Activated B cell treated with CpG ODN at 0.5 μM for 24 hours (primary cell): ENCODE data around the gene CENPP. TPM values are rescaled to one million over a fixed set of nuclear protein-coding genes. Genes with fewer than 3 reads are reported as not detected.

Source experiments
- ATAC-seq: fragments of 200-7000 bp; cut with Tn5 transposase; one replicate; pipeline ENCODE4 v1.10.0; 2021; ENCODE audit warnings: low read depth, mild to moderate bottlenecking, moderate library complexity
- CTCF ChIA-PET: fragments of 350-600 bp; sonication (Branson Sonifier 250); formaldehyde crosslinking; loops from one replicate; lab custom pipeline; 2021; ENCODE audit warnings: antibody characterized with exemption; lab: Charles Lee
- POLR2A ChIA-PET: fragments of 350-600 bp; sonication (Branson Sonifier 250); formaldehyde crosslinking; loops from one replicate; lab custom pipeline; 2021; ENCODE audit warnings: antibody characterized with exemption; lab: Charles Lee
- DNase-seq: peaks from one replicate; pipeline ENCODE4 v3.0.0; 2022
- H3K27ac Mint-ChIP-seq: one replicate; pipeline ENCODE4 v1.8.0; 2020; ENCODE audit warnings: mixed read lengths
- H3K27me3 Mint-ChIP-seq: one replicate; pipeline ENCODE4 v1.8.0; 2021; ENCODE audit warnings: mixed read lengths
- H3K36me3 Mint-ChIP-seq: one replicate; pipeline ENCODE4 v1.8.0; 2021; ENCODE audit warnings: low read depth, mixed read lengths
- H3K4me1 Mint-ChIP-seq: one replicate; pipeline ENCODE4 v1.8.0; 2021; ENCODE audit warnings: mixed read lengths
- H3K4me3 Mint-ChIP-seq: one replicate; pipeline ENCODE4 v1.8.0; 2020; ENCODE audit warnings: mild to moderate bottlenecking, mixed read lengths
- H3K9me3 Mint-ChIP-seq: one replicate; pipeline ENCODE4 v1.8.0; 2020; ENCODE audit warnings: mixed read lengths
- CTCF ChIP-seq: fragments of 200-600 bp; IDR thresholded peaks from one replicate; pipeline ENCODE4 v1.8.0; 2022; ENCODE audit warnings: antibody characterized with exemption, mild to moderate bottlenecking
- intact Hi-C: fragments of 100-400 bp; cut with micrococcal nuclease; formaldehyde crosslinking; loops from one replicate; pipeline ENCODE4 v1.15.1; 2024
- total RNA-seq: library from RNA; stranded (reverse); gene quantifications from 2 replicates; pipeline ENCODE4 v1.2.3, GENCODE V29; 2022

Gene CENPP
- total RNA-seq, 1 donor from 2014 or later = 5.7 TPM

GRCh38 chr9:92657296-92658094 lies 331.7 kb downstream of the CENPP start:
- no peak for TF ChIP-seq CTCF
- Mint-ChIP-seq H3K27me3 (no peaks in the 10 kb centered on the region), H3K9me3 (no peaks in the 10 kb centered on the region), H3K4me1 (peaks cover 14% of the 10 kb centered on the region), H3K36me3 (peaks cover 51% of the 10 kb centered on the region), H3K4me3 (no peak overlapping the region), H3K27ac (no peak overlapping the region)
- intact Hi-C loops = no loop called here
- CTCF ChIA-PET = no interaction called here
- no peak for DNase-seq
- no peak for ATAC-seq
- POLR2A ChIA-PET = interaction anchor here (0.7 kb wide), 1 partner anchor 14 kb away, joined by 3 read pairs; no protein-coding TSS in a partner anchor

DNA sequence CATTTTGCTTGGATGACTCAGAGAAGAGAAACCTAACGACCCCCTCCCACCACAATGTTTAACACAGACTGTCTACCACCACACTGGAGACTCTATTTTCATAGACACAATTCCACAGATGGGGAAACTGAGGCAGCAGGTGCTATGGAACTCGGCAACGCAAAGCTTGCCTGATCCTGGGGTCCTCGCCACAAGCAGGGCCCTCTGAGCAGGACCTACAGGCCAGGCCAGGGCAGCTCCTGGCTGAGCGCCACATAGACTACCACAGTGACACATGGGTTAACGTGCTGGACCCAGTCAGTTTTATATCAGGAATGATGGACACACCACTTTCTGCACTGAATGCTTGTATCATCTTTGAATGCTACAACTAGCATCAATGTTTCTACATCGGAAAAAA lies 332.4 kb downstream of the CENPP start:
- intact Hi-C loops = no loop called here
- DNase-seq (no peak), ATAC-seq (no peak)
- Mint-ChIP-seq H3K4me1 (peaks cover 14% of the 10 kb centered on the region), H3K4me3 (no peak overlapping the region), H3K27ac (no peak overlapping the region), H3K9me3 (no peaks in the 10 kb centered on the region), H3K36me3 (peaks cover 47% of the 10 kb centered on the region), H3K27me3 (no peaks in the 10 kb centered on the region)
- no peak for TF ChIP-seq CTCF
- ChIA-PET CTCF (no interaction called here), POLR2A (interaction anchor here (0.7 kb wide), 1 partner anchor 14 kb away, joined by 3 read pairs; no protein-coding TSS in a partner anchor)

GRCh38 chr9:92658611-92659010 lies 332.9 kb downstream of the CENPP start:
- DNase-seq (no peak), ATAC-seq (no peak)
- H3K4me3 Mint-ChIP-seq = no peak overlapping the region
- H3K27me3 Mint-ChIP-seq = no peaks in the 10 kb centered on the region
- no peak overlapping the region for H3K27ac Mint-ChIP-seq
- TF ChIP-seq CTCF = no peak
- peaks cover 14% of the 10 kb centered on the region for H3K4me1 Mint-ChIP-seq
- CTCF ChIA-PET = no interaction called here
- intact Hi-C loops = no loop called here
- no peaks in the 10 kb centered on the region for H3K9me3 Mint-ChIP-seq
- H3K36me3 Mint-ChIP-seq = peaks cover 49% of the 10 kb centered on the region
- POLR2A ChIA-PET = no interaction called here

DNA sequence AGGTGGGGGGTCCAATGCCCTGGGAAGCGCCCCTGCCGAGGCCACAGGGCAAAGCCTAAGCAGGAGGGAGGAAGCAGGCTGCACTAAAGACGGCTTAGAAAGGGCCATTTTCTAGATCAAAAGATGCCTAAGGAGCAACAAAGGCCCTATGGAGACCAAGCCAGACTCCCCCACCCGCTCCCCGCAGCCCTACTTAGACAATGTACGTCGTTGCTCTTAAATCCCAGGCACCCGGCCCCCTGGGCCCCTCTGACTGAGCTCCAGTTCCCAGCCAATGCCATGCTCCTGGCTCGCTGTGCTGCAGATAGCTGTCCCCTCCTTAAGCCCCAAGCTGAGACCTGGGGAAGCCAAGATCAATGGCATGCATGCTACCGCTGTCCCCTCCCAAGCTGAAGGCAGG lies 333.8 kb downstream of the CENPP start:
- CTCF ChIA-PET = no interaction called here
- intact Hi-C loops = no loop called here
- POLR2A ChIA-PET = interaction anchor here (0.7 kb wide), 1 partner anchor 8 kb away, joined by 3 read pairs; no protein-coding TSS in a partner anchor
- no peaks in the 10 kb centered on the region for H3K27me3 Mint-ChIP-seq
- peaks cover 40% of the 10 kb centered on the region for H3K36me3 Mint-ChIP-seq
- ATAC-seq (no peak), DNase-seq (no peak)
- no peak overlapping the region for H3K27ac Mint-ChIP-seq
- H3K4me3 Mint-ChIP-seq = no peak overlapping the region
- no peaks in the 10 kb centered on the region for H3K9me3 Mint-ChIP-seq
- H3K4me1 Mint-ChIP-seq = peaks cover 9% of the 10 kb centered on the region
- TF ChIP-seq CTCF = no peak

- no peak for DNase-seq
- POLR2A ChIA-PET = interaction anchor here (0.7 kb wide), 1 partner anchor 9 kb away, joined by 3 read pairs; no protein-coding TSS in a partner anchor
- CTCF ChIA-PET = no interaction called here
- Mint-ChIP-seq H3K4me1 (peaks cover 13% of the 10 kb centered on the region), H3K9me3 (no peaks in the 10 kb centered on the region), H3K36me3 (peaks cover 35% of the 10 kb centered on the region), H3K27ac (no peak overlapping the region), H3K27me3 (no peaks in the 10 kb centered on the region), H3K4me3 (no peak overlapping the region)
- intact Hi-C loops = no loop called here
- no peak for ATAC-seq
- no peak for TF ChIP-seq CTCF
These were observed 334.5 kb downstream of the CENPP start for GRCh38 chr9:92660266-92660665.
